Nucleus accumbens (tissue), 56 donors: ENCODE data around the gene CC2D2A.

Source experiments
- DNase-seq, 56 donors: peaks; one replicate each; lab custom pipeline; 2025; lab: John Stamatoyannopoulos, UW

CC2D2A gene

GRCh38 chr4:15552557-15553362 is 83.1 kb downstream of the CC2D2A start:
- no peak for DNase-seq

DNA sequence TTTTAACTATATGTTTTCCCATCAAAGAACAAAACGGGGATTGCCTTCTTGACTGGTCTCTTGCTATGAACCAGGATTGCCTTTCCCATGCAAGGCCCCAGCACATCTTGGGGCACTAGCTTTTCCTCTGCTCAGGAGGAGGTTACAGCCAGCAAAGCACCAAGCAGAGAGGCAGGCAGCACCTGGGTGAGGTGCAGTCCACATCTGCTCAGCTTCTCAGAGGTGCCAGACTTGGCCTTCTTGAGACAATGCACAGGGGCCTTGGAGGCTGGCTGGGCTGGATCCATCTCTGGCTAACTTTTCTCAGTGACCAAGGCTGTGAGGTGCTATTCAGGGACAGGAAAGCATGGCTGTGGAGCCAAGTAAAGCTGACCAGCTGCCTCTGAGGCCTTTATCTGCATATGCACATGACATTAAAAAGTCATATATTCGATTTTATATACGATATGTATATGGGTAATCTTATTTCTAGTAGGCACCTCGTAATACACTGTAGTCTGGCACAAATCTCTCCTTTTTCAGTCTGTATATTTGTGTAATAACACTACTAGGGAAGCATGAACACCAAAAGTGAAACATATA is 86.9 kb downstream of the CC2D2A start:
- DNase-seq = no peak

GRCh38 chr4:15557786-15558550 is 88.3 kb downstream of the CC2D2A start:
- DNase-seq = no peak

DNA sequence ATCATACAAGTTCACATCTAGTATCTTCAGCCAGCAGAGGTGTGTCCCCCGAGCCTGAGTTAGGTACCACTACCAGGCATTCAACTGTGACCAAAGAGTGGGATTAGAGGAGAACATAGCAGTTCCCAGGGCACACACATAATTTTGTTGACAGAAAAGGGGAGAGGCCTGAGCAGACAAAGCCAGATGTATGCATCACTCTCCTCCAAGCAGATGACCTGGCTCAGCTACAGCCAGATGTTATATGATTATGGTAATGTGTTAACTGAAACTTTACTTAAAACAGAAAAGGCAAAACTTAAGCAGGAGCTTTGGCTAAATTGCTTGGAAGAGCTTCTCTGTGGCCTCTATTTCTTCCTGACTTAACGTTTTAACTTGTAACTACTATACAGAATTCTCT is 88.9 kb downstream of the CC2D2A start:
- no peak for DNase-seq

- peak in 28 of 56 donors; percentile 6 to 39 (median 15) for DNase-seq
These were observed 92.4 kb downstream of the CC2D2A start for GRCh38 chr4:15562114-15562513.

GRCh38 chr4:15562623-15563022 is 92.9 kb downstream of the CC2D2A start:
- no peak for DNase-seq

GRCh38 chr4:15563871-15564270 is 94.2 kb downstream of the CC2D2A start:
- DNase-seq = no peak

DNA sequence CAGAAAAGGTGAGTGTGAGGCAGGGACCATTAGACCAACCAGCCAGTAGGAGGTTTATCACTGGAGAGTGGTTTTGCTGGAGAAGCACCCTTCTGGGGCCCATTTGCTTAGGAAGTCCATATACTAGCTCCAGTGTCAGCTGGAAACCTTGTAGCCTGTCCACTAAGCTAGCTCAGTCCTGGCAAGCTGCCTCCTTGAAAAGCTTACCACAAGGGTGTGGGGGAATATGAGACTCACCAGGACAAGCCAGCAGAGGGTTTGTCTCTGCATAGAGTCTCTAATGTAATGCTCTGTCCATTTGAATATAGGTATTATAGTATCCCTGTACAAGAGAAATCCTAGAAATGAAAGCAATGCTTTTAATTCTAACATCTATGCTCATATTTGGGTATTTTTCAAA is 99.1 kb downstream of the CC2D2A start:
- DNase-seq = no peak

- DNase-seq = no peak
These were observed 100.1 kb downstream of the CC2D2A start for GRCh38 chr4:15569746-15570145.

DNA sequence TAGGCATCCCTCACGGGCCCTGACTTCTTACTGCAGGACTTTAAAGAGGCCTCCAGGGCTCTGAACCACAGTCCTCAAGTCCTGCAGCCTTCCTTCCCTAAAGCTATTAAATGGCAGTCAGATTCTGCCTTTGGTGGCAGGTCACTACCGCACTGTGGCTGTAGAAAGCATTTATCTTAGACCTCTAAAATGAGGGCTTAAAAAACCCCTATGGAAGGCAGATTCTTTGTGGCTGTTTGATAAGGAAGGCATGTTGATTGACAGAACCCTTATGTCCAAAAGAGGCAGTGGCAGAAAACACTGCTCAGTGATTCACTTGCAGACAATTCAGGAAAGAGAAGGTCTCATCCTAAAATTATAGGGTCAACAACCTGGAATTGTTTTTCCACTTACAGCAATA is 106.3 kb downstream of the CC2D2A start:
- DNase-seq = no peak

DNA sequence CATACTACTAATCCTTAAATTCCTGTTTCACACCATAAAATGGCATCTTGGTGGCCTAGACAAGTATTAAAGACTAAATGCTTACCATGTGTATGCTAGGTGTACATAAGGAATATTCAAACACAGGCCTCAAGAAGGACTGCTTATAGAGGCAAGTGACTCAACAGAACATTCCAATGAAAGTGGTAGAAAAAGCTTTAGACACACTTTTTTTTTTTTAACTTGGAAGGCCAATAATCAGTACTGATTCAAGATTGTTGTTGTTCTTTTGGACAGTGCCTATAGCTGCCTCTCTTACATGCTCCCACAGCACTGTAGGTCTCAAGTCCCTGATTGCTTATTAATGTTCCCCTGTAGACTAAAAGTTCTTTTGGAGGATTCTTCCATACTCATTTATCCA is 107.8 kb downstream of the CC2D2A start:
- DNase-seq = no peak

DNA sequence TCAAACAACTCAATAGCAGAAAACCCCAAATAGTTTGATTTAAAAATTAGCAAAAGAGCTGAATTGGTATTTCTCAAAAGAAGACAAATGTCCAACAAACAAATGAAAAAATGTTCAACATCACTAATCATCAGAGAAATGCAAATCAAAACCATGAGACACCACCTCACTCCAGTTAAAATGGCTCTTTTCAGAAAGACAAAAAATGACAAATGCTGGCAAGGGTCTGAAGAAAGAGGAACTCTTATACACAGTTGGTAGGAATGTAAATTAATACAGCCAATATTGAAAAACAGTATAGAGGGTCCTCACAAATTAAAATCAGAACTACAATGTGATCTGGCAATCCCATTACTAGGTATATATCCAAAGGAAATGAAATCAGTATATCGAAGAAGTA is 115.1 kb downstream of the CC2D2A start:
- DNase-seq = no peak

DNA sequence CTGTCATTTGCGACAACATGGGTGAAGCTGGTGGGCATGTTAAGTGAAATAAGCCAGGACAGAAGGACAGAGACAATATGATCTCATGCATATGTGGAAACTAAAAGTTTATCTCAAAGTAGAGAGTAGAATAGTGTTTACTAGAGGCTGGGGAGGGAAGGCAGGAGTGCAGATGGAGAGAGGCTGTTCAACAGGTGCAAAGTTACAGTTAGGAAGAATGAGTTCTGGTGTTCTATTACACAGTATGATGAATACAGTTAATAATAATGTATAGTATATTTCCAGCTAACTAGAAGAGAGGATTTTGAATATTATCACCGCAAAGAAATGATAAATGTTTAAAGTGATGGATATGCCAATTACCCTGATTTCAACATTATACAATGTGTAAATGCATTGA is 115.6 kb downstream of the CC2D2A start:
- DNase-seq = no peak

- no peak for DNase-seq
These were observed 116.4 kb downstream of the CC2D2A start for GRCh38 chr4:15586066-15586465.

GRCh38 chr4:15587649-15588048 is 118.0 kb downstream of the CC2D2A start:
- DNase-seq = no peak

- no peak for DNase-seq
These were observed 123.1 kb downstream of the CC2D2A start for GRCh38 chr4:15592799-15593198.

GRCh38 chr4:15598644-15599043 is 129.0 kb downstream of the CC2D2A start:
- no peak for DNase-seq

DNA sequence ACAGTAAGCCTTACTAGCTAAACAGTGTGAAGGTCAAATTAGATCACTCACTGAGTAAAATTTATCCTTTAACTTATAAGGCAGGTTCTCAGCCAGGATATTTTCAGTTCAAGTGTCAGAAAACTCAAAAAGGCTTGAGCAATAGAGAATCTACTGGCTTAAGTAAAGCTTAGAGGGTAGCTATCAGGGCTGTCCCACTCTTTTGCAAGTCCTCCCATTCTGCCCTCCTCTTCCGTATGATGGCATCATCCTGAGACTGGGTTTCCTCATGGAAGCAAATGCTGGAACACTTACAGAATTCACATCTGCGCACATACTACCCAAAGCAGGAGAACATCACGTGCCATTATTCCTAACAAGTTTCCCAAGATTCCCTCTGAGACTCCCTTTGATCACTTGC is 130.5 kb downstream of the CC2D2A start:
- DNase-seq = no peak

- no peak for DNase-seq
These were observed 132.2 kb downstream of the CC2D2A start for GRCh38 chr4:15601862-15602261.

DNA sequence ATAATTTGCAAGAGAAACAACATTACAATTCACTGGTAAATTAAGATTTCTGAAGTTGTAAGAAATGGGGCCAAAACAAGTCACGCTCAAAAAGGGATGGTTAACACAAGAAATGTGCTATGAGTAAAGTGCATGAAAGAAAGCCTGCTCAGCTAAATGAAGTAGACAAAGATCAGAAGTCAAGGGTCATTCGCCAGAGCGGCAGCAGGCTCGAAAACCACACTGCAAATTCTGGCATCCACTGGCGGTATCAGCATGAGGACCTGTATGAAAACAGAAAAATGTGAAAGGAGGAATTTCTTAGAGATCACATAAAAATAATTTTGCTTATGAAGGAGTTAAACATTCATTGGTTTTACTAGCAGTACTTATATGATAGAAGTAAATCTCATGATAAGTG is 135.9 kb downstream of the CC2D2A start:
- no peak for DNase-seq

DNA sequence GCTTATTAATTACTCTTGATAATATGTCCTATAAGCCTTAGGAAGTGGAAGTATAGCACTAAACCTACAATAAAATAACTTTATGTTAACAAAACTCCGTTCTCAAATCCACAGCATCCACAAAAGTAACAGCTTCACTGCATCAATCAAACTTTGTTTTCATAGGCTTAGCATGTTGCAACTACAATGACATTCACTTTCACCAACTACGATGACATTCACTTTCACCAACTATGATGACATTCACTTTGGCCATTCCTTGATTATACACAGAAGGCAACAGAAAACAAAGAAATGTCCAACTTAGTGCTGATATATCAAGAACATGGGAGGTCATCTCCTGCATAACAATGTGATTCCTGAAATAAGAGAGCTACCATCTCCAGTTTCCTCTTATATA is 141.2 kb downstream of the CC2D2A start:
- DNase-seq = no peak

GRCh38 chr4:15612136-15612535 is 142.5 kb downstream of the CC2D2A start:
- DNase-seq = no peak
